ENCODE measurements around the gene TRIML1. TPM values are rescaled to one million over a fixed set of nuclear protein-coding genes. Genes with fewer than 3 reads are reported as not detected.

Gene TRIML1
- total and polyA plus RNA-seq, 3 experiments from 2014 or later, result not detected

- H3K27ac ChIP-seq (ENCODE audit: low read depth, low read length), result no peak overlapping the region
- POLR2A ChIA-PET, result no interaction called here
- Mint-ChIP-seq H3K27me3 (no peaks in the 10 kb centered on the region), H3K4me3 (no peak overlapping the region), H3K36me3 (no peaks in the 10 kb centered on the region), H3K27ac (no peak overlapping the region), H3K9me3 (peaks cover 3 to 20% (median 7%) of the 10 kb centered on the region in 5 donors), H3K4me1 (no peaks in the 10 kb centered on the region)
- no peaks in the 10 kb centered on the region for H3K27me3 ChIP-seq (ENCODE audit: insufficient read depth, low read length, poor library complexity, severe bottlenecking)
- H3K36me3 ChIP-seq (ENCODE audit: insufficient read depth, low read length), result no peaks in the 10 kb centered on the region
- CTCF ChIA-PET, result no interaction called here
- H3K4me1 ChIP-seq (ENCODE audit: insufficient read depth, low read length), result no peaks in the 10 kb centered on the region
- H3K4me3 ChIP-seq (ENCODE audit: low read length), result no peak overlapping the region
- no peaks in the 10 kb centered on the region for H3K9me3 ChIP-seq (ENCODE audit: low read length)
- no peak for DNase-seq
These were observed 47.9 kb downstream of the TRIML1 start for GRCh38 chr4:188187106-188187505.

DNA sequence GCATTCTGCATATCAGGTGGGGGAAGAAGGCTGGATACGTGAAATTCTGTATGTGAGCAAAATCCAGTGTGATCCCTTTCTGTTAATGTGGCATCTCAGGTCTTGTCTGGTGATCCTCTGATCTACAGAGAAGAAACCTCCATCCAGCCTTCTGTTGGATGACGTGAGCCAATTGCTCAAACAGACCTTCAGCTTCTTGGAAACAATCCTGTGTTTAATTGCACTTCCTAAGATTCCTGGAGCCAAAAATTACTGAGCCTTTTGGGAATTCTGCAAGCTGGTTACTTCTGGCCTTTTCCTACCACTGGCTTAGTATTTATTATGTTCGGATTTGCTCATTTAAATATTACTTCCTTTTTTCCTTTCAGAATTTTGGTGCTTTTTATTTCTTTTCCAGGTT is 51.2 kb downstream of the TRIML1 start:
- Histone ChIP-seq H3K27ac (ENCODE audit: low read depth, low read length) (no peak overlapping the region), H3K4me1 (ENCODE audit: insufficient read depth, low read length) (no peaks in the 10 kb centered on the region), H3K27me3 (ENCODE audit: insufficient read depth, low read length, poor library complexity, severe bottlenecking) (no peaks in the 10 kb centered on the region), H3K4me3 (ENCODE audit: low read length) (no peak overlapping the region), H3K36me3 (ENCODE audit: insufficient read depth, low read length) (no peaks in the 10 kb centered on the region), H3K9me3 (ENCODE audit: low read length) (no peaks in the 10 kb centered on the region)
- Mint-ChIP-seq H3K27me3 (no peaks in the 10 kb centered on the region), H3K9me3 (peaks cover 3 to 9% (median 4%) of the 10 kb centered on the region in 5 donors), H3K4me3 (no peak overlapping the region), H3K4me1 (no peaks in the 10 kb centered on the region), H3K36me3 (no peaks in the 10 kb centered on the region), H3K27ac (no peak overlapping the region)
- ChIA-PET POLR2A (no interaction called here), CTCF (no interaction called here)
- DNase-seq, result no peak

DNA sequence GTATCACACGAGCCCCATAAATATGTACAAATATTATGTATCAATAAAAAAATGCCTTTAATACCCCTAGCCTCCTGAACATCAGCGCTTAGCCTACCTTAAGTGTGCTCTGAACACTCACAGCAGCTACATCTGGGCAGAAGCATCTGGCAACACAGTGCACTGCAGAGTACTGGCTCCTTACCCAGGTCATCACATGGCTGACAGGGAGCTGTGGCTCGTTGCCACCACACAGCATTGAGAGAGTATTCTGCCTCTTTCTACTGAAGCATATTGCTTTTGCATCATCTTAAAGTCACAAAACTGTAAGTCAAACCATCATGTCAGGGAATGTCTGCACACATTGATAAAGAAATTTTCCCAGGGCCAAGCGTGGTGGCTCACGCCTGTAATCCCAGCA is 55.2 kb downstream of the TRIML1 start:
- H3K27me3 ChIP-seq (ENCODE audit: insufficient read depth, low read length, poor library complexity, severe bottlenecking), result no peaks in the 10 kb centered on the region
- Mint-ChIP-seq H3K36me3 (no peaks in the 10 kb centered on the region), H3K27me3 (no peaks in the 10 kb centered on the region), H3K27ac (no peak overlapping the region), H3K4me1 (no peaks in the 10 kb centered on the region), H3K9me3 (peaks cover 2 to 12% (median 7%) of the 10 kb centered on the region in 5 donors), H3K4me3 (no peak overlapping the region)
- no peak for DNase-seq
- no peaks in the 10 kb centered on the region for H3K9me3 ChIP-seq (ENCODE audit: low read length)
- ChIA-PET CTCF (no interaction called here), POLR2A (no interaction called here)
- H3K36me3 ChIP-seq (ENCODE audit: insufficient read depth, low read length), result no peaks in the 10 kb centered on the region
- no peaks in the 10 kb centered on the region for H3K4me1 ChIP-seq (ENCODE audit: insufficient read depth, low read length)
- no peak overlapping the region for H3K4me3 ChIP-seq (ENCODE audit: low read length)
- H3K27ac ChIP-seq (ENCODE audit: low read depth, low read length), result no peak overlapping the region

- H3K4me3 Mint-ChIP-seq, result no peak overlapping the region
- H3K27me3 Mint-ChIP-seq, result no peaks in the 10 kb centered on the region
- DNase-seq, result no peak
These were observed 56.2 kb downstream of the TRIML1 start for GRCh38 chr4:188195389-188195985.

GRCh38 chr4:188196134-188196735 is 57.0 kb downstream of the TRIML1 start:
- DNase-seq, result no peak
- H3K4me1 ChIP-seq (ENCODE audit: insufficient read depth, low read length), result no peaks in the 10 kb centered on the region
- Mint-ChIP-seq H3K27me3 (no peaks in the 10 kb centered on the region), H3K4me3 (no peak overlapping the region), H3K4me1 (no peaks in the 10 kb centered on the region), H3K9me3 (peaks cover 2 to 16% (median 8%) of the 10 kb centered on the region in 5 donors), H3K36me3 (no peaks in the 10 kb centered on the region), H3K27ac (no peak overlapping the region)
- no peaks in the 10 kb centered on the region for H3K36me3 ChIP-seq (ENCODE audit: insufficient read depth, low read length)
- POLR2A ChIA-PET, result no interaction called here
- no peaks in the 10 kb centered on the region for H3K27me3 ChIP-seq (ENCODE audit: insufficient read depth, low read length, poor library complexity, severe bottlenecking)
- H3K27ac ChIP-seq (ENCODE audit: low read depth, low read length), result no peak overlapping the region
- CTCF ChIA-PET, result no interaction called here
- H3K4me3 ChIP-seq (ENCODE audit: low read length), result no peak overlapping the region
- H3K9me3 ChIP-seq (ENCODE audit: low read length), result no peaks in the 10 kb centered on the region

More at GRCh38 chr4:188195389-188195985, 56.2 kb downstream of the TRIML1 start:
- no peaks in the 10 kb centered on the region for H3K4me1 ChIP-seq (ENCODE audit: insufficient read depth, low read length)
- H3K27ac ChIP-seq (ENCODE audit: low read depth, low read length), result no peak overlapping the region
- Mint-ChIP-seq H3K36me3 (no peaks in the 10 kb centered on the region), H3K27ac (no peak overlapping the region), H3K4me1 (no peaks in the 10 kb centered on the region), H3K9me3 (peaks cover 2 to 13% (median 10%) of the 10 kb centered on the region in 5 donors)
- H3K4me3 ChIP-seq (ENCODE audit: low read length), result no peak overlapping the region
- ChIA-PET CTCF (no interaction called here), POLR2A (no interaction called here)
- no peaks in the 10 kb centered on the region for H3K36me3 ChIP-seq (ENCODE audit: insufficient read depth, low read length)
- H3K9me3 ChIP-seq (ENCODE audit: low read length), result no peaks in the 10 kb centered on the region
- no peaks in the 10 kb centered on the region for H3K27me3 ChIP-seq (ENCODE audit: insufficient read depth, low read length, poor library complexity, severe bottlenecking)

Other genes with a start within 250 kb of the TRIML1 start
- not detected for gene ZFP42, start 143.7 kb upstream of the TRIML1 start, total RNA-seq
- gene ZFP42, start 143.7 kb upstream of the TRIML1 start, polyA plus RNA-seq, result not detected
- not detected for gene TRIML2, start 29.8 kb upstream of the TRIML1 start, total RNA-seq
- not detected for gene TRIML2, start 29.8 kb upstream of the TRIML1 start, polyA plus RNA-seq

Data from CD8-positive, alpha-beta memory T cell (primary cell).